Activated CD4-positive, alpha-beta T cell treated with anti-CD3 and anti-CD28 coated beads, Interleukin-2, Interleukin-4, amounts not matched to agents 100 ng/mL and 50 ng/mL, durations not matched to agents 16 hours and 8 hours (primary cell): Measurements from ENCODE around the gene NFATC3.
"Not testable (repeated sequence)": the region's sequence is repeated elsewhere in the genome, so short reads cannot be mapped to it uniquely, and the experiment has no call there.

ENCODE experiments used
- DNase-seq: peaks from one replicate; pipeline ENCODE4 v3.0.0-alpha.2; 2020; ENCODE audit warnings: low spot score

The NFATC3 gene

GRCh38 chr16:68088130-68088972 lies 3.2 kb downstream of the NFATC3 start:
- DNase-seq, result no peak

- no peak for DNase-seq
Measured at GRCh38 chr16:68089067-68089466, 3.9 kb downstream of the NFATC3 start.

- DNase-seq, result no peak
Measured at GRCh38 chr16:68090130-68090529, 5.0 kb downstream of the NFATC3 start.

- no peak for DNase-seq
Measured at GRCh38 chr16:68090533-68090932, 5.4 kb downstream of the NFATC3 start.

GRCh38 chr16:68091380-68092261 lies 6.5 kb downstream of the NFATC3 start:
- no peak for DNase-seq

- DNase-seq, result not testable (repeated sequence)
Measured at GRCh38 chr16:68092275-68092674, 7.1 kb downstream of the NFATC3 start.

GRCh38 chr16:68093816-68094613 lies 8.8 kb downstream of the NFATC3 start:
- no peak for DNase-seq

GRCh38 chr16:68094614-68094934 lies 9.4 kb downstream of the NFATC3 start:
- no peak for DNase-seq

- DNase-seq, result no peak
Measured at GRCh38 chr16:68096491-68096890, 11.3 kb downstream of the NFATC3 start.

- DNase-seq, result no peak
Measured at GRCh38 chr16:68097088-68097487, 11.9 kb downstream of the NFATC3 start.

GRCh38 chr16:68097895-68098294 lies 12.7 kb downstream of the NFATC3 start:
- no peak for DNase-seq

- no peak for DNase-seq
Measured at GRCh38 chr16:68100488-68100887, 15.3 kb downstream of the NFATC3 start.

GRCh38 chr16:68105611-68106010 lies 20.4 kb downstream of the NFATC3 start:
- no peak for DNase-seq

GRCh38 chr16:68107230-68107928 lies 22.2 kb downstream of the NFATC3 start:
- not testable (repeated sequence) for DNase-seq

GRCh38 chr16:68109156-68109555 lies 24.0 kb downstream of the NFATC3 start:
- not testable (repeated sequence) for DNase-seq

- DNase-seq, result not testable (repeated sequence)
Measured at GRCh38 chr16:68110611-68111010, 25.4 kb downstream of the NFATC3 start.

GRCh38 chr16:68111379-68111778 lies 26.2 kb downstream of the NFATC3 start:
- no peak for DNase-seq

GRCh38 chr16:68113059-68113761 lies 28.0 kb downstream of the NFATC3 start:
- no peak for DNase-seq

GRCh38 chr16:68113765-68114240 lies 28.6 kb downstream of the NFATC3 start:
- no peak for DNase-seq

GRCh38 chr16:68114939-68115338 lies 29.8 kb downstream of the NFATC3 start:
- DNase-seq, result not testable (repeated sequence)

GRCh38 chr16:68115851-68116250 lies 30.7 kb downstream of the NFATC3 start:
- DNase-seq, result no peak
